Choroid plexus epithelial cell (primary cell): ENCODE results near the gene GPAT3.

Experiments used
- DNase-seq: peaks from one replicate; pipeline ENCODE4 v3.0.0-alpha.2; 2010; ENCODE audit warnings: low read depth
- H3K4me3 ChIP-seq: 2 replicates; pipeline ENCODE4 v1.5.1; 2011; ENCODE audit warnings: low read depth, mild to moderate bottlenecking, control low read depth, low read length, moderate library complexity
- TF ChIP-seq, protein P1 (sequence below): conservative IDR thresholded peaks from 2 replicates; pipeline ENCODE4 v1.5.1; 2011; ENCODE audit warnings: low read depth, mild to moderate bottlenecking, control low read depth, inconsistent platforms, low read length, moderate library complexity

The GPAT3 gene

DNA sequence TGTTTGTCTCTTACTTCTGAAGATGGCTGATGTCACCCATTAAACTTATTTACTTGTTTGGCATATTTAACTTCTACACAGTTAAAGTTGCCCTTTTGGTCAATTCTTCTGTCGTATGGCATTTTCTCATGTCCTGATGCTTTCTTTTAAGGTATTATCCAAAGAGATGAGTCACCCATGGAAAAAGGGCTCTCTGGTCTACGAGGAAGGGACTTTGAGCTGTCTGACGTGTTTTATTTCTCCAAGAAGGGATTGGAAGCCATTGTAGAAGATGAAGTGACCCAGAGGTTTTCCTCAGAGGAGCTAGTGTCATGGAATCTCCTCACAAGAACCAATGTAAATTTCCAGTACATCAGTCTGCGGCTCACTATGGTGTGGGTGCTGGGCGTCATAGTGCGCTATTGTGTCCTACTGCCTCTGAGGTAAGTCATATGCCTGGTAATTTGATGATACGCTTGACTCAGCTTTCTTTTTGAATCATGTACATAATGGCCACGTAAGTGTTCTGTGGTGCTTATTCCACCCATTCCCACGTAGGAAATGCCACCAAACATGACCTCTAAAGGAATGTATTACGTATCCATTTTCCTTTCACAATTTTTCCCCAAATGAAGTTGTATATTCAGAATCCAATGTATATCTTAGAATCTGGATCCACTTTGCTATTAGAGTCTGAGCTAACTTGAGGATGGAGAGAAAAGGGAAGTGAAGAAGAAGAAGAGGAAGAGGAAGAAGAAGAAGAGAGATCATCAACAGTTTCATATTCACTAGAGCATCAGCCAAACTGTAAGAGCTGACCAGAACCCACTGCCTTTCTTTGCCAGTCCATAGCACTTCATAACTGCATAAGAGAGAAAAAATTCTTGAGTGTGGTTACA is 45.7 kb downstream of the GPAT3 start:
- TF ChIP-seq, protein P1, sequence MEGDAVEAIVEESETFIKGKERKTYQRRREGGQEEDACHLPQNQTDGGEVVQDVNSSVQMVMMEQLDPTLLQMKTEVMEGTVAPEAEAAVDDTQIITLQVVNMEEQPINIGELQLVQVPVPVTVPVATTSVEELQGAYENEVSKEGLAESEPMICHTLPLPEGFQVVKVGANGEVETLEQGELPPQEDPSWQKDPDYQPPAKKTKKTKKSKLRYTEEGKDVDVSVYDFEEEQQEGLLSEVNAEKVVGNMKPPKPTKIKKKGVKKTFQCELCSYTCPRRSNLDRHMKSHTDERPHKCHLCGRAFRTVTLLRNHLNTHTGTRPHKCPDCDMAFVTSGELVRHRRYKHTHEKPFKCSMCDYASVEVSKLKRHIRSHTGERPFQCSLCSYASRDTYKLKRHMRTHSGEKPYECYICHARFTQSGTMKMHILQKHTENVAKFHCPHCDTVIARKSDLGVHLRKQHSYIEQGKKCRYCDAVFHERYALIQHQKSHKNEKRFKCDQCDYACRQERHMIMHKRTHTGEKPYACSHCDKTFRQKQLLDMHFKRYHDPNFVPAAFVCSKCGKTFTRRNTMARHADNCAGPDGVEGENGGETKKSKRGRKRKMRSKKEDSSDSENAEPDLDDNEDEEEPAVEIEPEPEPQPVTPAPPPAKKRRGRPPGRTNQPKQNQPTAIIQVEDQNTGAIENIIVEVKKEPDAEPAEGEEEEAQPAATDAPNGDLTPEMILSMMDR: no peak
- no peak overlapping the region for H3K4me3 ChIP-seq
- DNase-seq: no peak

DNA sequence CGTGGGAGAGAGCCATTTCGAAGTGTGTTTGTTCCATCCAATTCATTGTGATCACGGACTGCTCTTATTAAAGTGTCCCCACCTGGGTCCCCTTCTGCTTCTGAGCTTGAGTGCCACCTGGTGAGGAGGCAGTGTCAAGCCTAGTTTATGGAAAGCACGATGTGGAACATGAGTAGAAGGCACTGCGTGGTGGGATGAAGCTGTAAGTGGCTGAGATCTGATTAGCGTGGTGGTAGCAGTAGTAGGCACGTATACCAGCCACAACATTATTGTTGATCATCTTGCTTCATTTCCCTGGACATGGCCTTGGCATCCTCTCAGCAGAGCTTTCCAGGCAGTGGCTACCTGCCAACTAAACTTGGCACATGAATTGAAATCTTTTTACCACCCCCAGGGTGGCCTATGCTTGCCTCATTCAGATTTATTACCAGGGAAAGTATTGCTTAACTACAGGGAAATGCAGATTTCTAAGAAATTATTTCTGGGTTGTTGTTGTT is 46.4 kb downstream of the GPAT3 start:
- no peak for DNase-seq
- H3K4me3 ChIP-seq: no peak overlapping the region
- TF ChIP-seq, protein P1: no peak

DNA sequence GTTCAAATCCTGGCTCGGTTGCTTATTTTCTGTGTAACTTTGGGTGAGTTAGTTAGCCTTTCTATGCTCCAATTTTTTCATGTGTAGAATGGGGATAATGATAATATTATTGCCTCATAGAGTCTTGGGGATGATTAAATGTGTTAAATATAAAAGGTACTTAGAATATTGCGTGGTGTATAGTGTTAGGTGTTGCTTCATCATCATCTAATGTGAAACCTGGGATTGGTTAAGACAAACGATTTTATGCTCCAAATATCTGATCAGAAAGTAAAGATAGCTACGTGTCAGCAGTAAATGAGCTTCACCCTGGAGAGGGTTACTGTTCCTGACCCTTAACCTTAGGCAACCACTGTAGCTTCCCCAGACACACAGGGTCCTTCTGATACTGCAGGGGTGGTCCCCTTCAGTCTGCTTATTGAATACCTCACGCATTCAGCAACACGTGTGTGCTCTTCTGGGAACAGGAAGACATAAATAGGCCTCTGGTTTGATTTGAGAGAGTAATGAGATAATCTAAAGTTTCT is 50.1 kb downstream of the GPAT3 start:
- no peak for DNase-seq
- TF ChIP-seq, protein P1: no peak
- H3K4me3 ChIP-seq: no peak overlapping the region

DNA sequence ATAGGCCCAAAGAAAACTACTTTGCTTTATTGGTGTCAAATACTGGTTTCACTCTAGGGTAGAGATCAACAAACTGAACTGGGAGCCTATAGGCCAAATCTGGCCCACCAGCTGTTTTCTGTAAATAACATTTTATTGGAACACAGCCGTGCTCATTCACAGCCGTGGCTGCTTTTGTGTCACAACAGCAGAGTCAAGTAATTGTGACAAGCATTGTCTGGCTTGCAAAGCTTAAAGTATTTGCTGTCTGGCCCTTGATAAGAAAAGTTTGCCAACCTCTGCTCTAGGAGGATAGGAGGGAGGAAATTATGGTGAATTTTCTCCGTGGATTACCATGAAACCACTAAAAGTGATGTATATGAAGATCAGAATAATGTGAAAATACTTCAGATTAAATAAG is 53.4 kb downstream of the GPAT3 start:
- no peak for DNase-seq
- TF ChIP-seq, protein P1: no peak
- no peak overlapping the region for H3K4me3 ChIP-seq

DNA sequence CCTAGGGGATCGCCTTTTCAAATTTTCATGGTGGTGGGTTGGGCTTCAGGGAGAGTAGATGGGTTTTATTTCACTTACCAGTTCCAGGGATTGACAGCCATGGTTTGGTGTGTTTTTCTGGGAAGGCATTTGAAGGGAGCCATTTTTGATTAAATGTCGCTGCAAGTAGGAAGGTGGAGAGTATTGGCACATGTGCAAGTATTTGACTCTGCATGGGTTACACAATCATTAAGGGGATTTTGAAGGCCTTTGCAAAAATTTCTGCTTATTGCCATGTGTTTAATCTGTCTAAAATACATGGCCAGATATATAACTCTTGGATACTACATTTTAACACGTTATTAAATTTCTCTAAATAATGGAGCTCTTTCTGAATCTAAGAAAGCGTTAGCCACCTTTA is 55.1 kb downstream of the GPAT3 start:
- no peak for DNase-seq
- H3K4me3 ChIP-seq: no peak overlapping the region
- TF ChIP-seq, protein P1: no peak

DNA sequence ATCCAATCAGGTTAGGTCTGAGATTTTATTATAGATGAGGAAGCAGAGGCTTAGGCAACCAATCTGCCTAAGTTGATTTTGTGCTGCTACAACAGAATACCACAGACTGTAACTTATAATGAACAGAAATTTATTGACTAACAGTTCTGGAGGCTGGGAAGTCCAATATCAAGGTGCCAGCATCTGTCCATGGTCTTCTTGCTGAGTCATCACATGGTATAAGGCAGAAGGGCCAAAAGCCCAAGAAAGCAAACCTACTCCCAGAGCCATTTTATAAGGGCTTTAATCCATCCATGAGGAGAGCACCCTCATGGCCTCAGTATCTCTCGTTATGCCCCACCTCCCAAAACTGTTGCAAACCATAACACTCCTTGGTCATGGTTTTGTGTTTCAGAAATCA is 55.8 kb downstream of the GPAT3 start:
- H3K4me3 ChIP-seq: no peak overlapping the region
- TF ChIP-seq, protein P1: no peak
- DNase-seq: no peak
